ENCODE results near the gene PRCD. TPM values are rescaled to one million over a fixed set of nuclear protein-coding genes. Genes with fewer than 3 reads are reported as not detected.

PRCD gene
- total and polyA plus RNA-seq, 2 donors from 2014 or later = 2.2 TPM; not detected in 1

DNA sequence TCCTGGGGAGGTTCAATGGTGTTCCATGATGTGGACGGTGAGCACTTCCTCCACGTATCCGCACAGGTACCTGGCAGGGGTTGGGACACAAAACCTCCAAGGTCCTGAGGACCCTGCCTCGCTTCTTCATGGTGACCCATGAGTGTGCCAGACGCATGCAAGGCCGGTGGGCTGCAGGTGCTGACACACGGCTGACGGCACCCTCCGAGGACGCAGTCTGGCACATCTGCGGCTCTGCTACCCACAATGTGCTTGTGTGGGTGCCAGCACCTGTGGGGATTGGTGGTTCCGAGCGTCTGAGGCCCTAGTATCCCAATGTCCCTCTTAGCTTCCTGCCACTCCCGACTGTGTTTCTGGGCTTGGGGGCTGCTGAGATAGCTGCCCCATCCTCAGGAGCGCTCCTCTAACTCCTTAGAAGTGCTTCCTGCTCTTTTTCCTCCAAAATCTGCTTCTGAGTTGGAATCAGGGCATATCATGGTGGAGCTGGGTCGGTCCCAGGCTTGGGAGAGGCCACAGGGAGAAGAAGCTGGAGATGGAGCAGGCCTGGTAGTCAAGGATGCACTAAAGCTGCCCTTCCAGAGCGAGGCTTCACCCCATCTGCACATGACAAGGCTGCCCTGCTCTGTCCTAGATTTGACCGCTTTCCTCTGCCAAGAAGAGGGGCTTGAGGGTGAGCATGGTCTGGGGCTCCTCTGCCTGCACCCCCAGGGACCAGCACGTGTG, 3.9 kb upstream of the PRCD start:
- H3K4me3 ChIP-seq (ENCODE audit: low read length in 3 of 3) = peak overlapping the region in 1 of 3 donors; percentile 18
- no peaks in the 10 kb centered on the region for H3K9me3 ChIP-seq (ENCODE audit: control insufficient read depth in 2 of 3, insufficient read depth in 1 of 3, low read length in 3 of 3)
- H3K27me3 ChIP-seq (ENCODE audit: control insufficient read depth, insufficient read depth, low read length) = no peaks in the 10 kb centered on the region
- DNase-seq (peak in 2 of 5 donors; percentile 44 to 64), FAIRE-seq (no peak)
- no peak overlapping the region for H3K9ac ChIP-seq (ENCODE audit: low read length in 3 of 3)
- peaks cover 0 to 22% (median 6%) of the 10 kb centered on the region in 3 donors for H3K4me1 ChIP-seq (ENCODE audit: control insufficient read depth in 2 of 3, insufficient read depth in 2 of 3, low read depth in 1 of 3, low read length in 3 of 3)
- no peak overlapping the region for H3K27ac ChIP-seq (ENCODE audit: low read depth in 2 of 2, low read length in 2 of 2)
- no peaks in the 10 kb centered on the region for H3K36me3 ChIP-seq (ENCODE audit: control insufficient read depth in 2 of 3, insufficient read depth in 3 of 3, low read length in 3 of 3)
- TF ChIP-seq, protein P1, sequence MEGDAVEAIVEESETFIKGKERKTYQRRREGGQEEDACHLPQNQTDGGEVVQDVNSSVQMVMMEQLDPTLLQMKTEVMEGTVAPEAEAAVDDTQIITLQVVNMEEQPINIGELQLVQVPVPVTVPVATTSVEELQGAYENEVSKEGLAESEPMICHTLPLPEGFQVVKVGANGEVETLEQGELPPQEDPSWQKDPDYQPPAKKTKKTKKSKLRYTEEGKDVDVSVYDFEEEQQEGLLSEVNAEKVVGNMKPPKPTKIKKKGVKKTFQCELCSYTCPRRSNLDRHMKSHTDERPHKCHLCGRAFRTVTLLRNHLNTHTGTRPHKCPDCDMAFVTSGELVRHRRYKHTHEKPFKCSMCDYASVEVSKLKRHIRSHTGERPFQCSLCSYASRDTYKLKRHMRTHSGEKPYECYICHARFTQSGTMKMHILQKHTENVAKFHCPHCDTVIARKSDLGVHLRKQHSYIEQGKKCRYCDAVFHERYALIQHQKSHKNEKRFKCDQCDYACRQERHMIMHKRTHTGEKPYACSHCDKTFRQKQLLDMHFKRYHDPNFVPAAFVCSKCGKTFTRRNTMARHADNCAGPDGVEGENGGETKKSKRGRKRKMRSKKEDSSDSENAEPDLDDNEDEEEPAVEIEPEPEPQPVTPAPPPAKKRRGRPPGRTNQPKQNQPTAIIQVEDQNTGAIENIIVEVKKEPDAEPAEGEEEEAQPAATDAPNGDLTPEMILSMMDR (IDR thresholded peaks at IDR 0.05; ENCODE audit: borderline replicate concordance, extremely low read depth, insufficient read depth) = no peak
- intact Hi-C loops (cut with DNase I) = no loop called here

DNA sequence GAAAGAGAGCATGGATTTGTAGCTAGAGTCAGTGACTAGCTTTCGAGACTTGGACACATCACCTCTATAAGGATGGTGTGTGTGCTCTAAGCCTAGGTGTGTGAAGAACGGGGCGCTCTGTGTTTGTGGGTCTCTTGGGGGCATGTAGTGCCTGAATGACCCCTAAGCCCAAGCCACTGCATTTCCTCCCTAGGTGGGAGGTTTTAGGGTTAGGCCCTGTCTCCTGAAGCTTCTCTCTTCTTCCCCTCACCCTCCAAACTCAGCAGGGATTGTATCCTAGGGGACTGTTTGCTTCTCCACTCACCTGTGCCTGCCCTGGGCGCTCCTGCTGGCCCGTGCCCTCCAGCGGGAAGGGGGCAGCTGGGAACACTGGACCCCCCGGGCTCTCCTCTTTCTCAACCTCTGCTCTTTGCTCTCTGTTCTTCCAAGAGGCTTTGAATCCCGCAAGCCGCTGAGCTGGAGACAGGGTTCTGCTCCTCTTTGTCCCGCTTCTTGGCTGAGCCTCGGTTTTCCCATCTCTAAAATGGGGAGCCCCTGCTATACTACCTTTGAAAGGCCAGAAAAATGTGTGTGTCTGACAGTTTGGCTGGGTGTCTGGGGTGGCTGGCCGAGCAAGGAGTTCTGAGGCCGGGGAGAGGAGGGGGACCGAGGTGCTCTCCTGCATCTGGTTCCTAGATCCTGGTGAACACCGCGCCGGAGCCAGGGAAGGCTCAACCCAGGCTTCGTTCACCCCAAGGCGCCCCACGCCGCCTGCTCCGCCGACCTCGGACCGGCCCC, 3.1 kb upstream of the PRCD start:
- H3K27me3 ChIP-seq (ENCODE audit: control insufficient read depth, insufficient read depth, low read length) = no peaks in the 10 kb centered on the region
- no peaks in the 10 kb centered on the region for H3K36me3 ChIP-seq (ENCODE audit: control insufficient read depth in 2 of 3, insufficient read depth in 3 of 3, low read length in 3 of 3)
- no peak overlapping the region for H3K27ac ChIP-seq (ENCODE audit: low read depth in 2 of 2, low read length in 2 of 2)
- FAIRE-seq (no peak), DNase-seq (peak in 2 of 5 donors; percentile 31 to 47)
- intact Hi-C loops (cut with DNase I) = no loop called here
- H3K4me3 ChIP-seq (ENCODE audit: low read length in 3 of 3) = peak overlapping the region in 1 of 3 donors; percentile 18
- no peak overlapping the region for H3K9ac ChIP-seq (ENCODE audit: low read length in 3 of 3)
- no peaks in the 10 kb centered on the region for H3K9me3 ChIP-seq (ENCODE audit: control insufficient read depth in 2 of 3, insufficient read depth in 1 of 3, low read length in 3 of 3)
- peaks cover 0 to 19% (median 7%) of the 10 kb centered on the region in 3 donors for H3K4me1 ChIP-seq (ENCODE audit: control insufficient read depth in 2 of 3, insufficient read depth in 2 of 3, low read depth in 1 of 3, low read length in 3 of 3)
- TF ChIP-seq, protein P1 (IDR thresholded peaks at IDR 0.05; ENCODE audit: borderline replicate concordance, extremely low read depth, insufficient read depth) = no peak

DNA sequence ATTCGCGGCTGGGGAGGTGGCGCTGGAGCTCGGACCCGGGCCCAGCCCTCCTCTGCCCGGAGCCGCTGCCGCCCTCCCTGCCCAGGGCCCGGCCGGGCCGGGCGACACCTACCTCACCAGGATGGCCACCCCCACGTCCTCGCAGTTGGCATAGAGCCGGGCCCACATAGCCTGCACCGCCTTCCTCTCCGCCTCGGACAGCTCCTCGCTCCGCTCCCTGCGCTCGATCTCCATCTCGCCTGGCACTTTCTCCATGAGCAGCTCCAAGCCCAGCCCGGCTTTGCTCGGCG, 2.6 kb upstream of the PRCD start:
- DNase-seq (peak; percentile 57 to 85 (median 71)), FAIRE-seq (no peak)
- TF ChIP-seq, protein P1 (IDR thresholded peaks at IDR 0.05; ENCODE audit: borderline replicate concordance, extremely low read depth, insufficient read depth) = no peak
- H3K27ac ChIP-seq (ENCODE audit: low read depth in 2 of 2, low read length in 2 of 2) = no peak overlapping the region
- intact Hi-C loops (cut with DNase I) = no loop called here
- no peaks in the 10 kb centered on the region for H3K27me3 ChIP-seq (ENCODE audit: control insufficient read depth, insufficient read depth, low read length)
- H3K9me3 ChIP-seq (ENCODE audit: control insufficient read depth in 2 of 3, insufficient read depth in 1 of 3, low read length in 3 of 3) = no peaks in the 10 kb centered on the region
- H3K9ac ChIP-seq (ENCODE audit: low read length in 3 of 3) = no peak overlapping the region
- H3K4me3 ChIP-seq (ENCODE audit: low read length in 3 of 3) = no peak overlapping the region
- H3K4me1 ChIP-seq (ENCODE audit: control insufficient read depth in 2 of 3, insufficient read depth in 2 of 3, low read depth in 1 of 3, low read length in 3 of 3) = peaks cover 0 to 18% (median 7%) of the 10 kb centered on the region in 3 donors
- no peaks in the 10 kb centered on the region for H3K36me3 ChIP-seq (ENCODE audit: control insufficient read depth in 2 of 3, insufficient read depth in 3 of 3, low read length in 3 of 3)
